ENCODE data around the gene GSTT2B. TPM values are rescaled to one million over a fixed set of nuclear protein-coding genes. Genes with fewer than 3 reads are reported as not detected.
"Not testable (repeated sequence)": the region's sequence is repeated elsewhere in the genome, so short reads cannot be mapped to it uniquely, and the experiment has no call there.

Gene GSTT2B, protein sequence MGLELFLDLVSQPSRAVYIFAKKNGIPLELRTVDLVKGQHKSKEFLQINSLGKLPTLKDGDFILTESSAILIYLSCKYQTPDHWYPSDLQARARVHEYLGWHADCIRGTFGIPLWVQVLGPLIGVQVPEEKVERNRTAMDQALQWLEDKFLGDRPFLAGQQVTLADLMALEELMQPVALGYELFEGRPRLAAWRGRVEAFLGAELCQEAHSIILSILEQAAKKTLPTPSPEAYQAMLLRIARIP
- total RNA-seq, result 4.9 TPM
- long read RNA-seq, partial matches to known transcripts, result 1 of 5 reads
- long read RNA-seq, other reads (novel, unspliced or antisense), result 0 of 5 reads

DNA sequence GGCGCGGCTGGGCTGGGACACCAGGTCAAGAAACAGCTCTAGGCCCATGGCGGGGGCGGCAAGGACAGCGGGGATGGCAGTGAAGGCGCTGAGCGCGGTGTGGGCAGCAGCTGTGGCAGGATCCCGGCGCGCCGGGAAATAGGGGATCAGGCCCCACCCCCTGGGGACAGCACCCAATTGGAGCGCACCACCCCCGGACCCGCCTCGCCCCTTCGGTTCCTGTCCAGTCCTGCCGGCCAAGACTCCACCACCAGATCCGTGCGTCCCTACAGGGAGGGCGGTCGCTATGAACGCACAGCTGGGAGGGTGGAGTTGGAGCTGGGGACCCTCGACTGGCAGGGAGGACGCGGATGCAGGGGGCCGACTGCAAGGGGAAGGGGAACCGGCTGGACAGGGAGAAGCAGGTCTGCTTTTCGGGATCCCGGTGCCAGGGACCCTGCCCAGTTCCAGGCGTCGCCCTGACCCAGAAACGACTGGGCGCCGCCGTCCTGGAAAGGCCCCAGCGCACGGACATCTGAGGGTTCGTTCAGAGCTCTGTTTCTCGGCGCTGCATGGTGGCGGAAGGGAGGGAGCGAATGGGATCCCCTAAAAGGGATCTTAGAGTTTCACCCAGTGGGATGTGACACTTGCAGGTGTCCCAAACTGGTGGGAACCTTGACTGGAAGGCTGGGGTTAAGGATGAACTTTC is at the start of gene GSTT2B:
TSS of gene GSTT2B (minus strand) at position 112 of the 688 bp plus-strand sequence. CDS start at position 48, 64 bp downstream.
- H3K27me3 ChIP-seq (ENCODE audit: low read depth); H3K4me3 ChIP-seq; H3K4me1 ChIP-seq; H3K27ac ChIP-seq (replicated peaks); H3K9me3 ChIP-seq (replicated peaks); DNase-seq; H3K36me3 ChIP-seq; intact Hi-C loops (cut with micrococcal nuclease): not testable (repeated sequence)

DNA sequence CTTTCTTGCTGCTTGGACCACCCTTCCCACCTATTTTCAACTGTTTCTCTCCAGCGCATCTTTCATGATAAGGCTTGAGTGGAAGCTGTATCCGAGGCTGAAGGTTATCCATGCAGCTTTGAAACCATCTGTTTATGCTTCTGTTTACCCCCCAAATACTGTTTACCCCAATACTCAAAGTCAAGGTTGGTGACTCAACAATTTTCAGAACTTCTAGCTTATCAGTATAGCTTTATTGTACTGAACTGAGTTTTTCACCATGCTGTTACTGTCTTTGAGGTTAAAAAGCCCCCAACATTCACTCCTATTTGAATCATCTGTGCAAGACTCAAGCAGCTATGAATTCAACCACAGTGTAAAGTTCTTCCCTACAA is 49.0 kb upstream of the GSTT2B start:
- Histone ChIP-seq H3K36me3 (no peaks in the 10 kb centered on the region), H3K27ac (replicated peaks) (no peak overlapping the region), H3K9me3 (replicated peaks) (no peaks in the 10 kb centered on the region), H3K27me3 (ENCODE audit: low read depth) (no peaks in the 10 kb centered on the region), H3K4me1 (peaks cover 30% of the 10 kb centered on the region), H3K4me3 (no peak overlapping the region)
- TF ChIP-seq, protein P1, sequence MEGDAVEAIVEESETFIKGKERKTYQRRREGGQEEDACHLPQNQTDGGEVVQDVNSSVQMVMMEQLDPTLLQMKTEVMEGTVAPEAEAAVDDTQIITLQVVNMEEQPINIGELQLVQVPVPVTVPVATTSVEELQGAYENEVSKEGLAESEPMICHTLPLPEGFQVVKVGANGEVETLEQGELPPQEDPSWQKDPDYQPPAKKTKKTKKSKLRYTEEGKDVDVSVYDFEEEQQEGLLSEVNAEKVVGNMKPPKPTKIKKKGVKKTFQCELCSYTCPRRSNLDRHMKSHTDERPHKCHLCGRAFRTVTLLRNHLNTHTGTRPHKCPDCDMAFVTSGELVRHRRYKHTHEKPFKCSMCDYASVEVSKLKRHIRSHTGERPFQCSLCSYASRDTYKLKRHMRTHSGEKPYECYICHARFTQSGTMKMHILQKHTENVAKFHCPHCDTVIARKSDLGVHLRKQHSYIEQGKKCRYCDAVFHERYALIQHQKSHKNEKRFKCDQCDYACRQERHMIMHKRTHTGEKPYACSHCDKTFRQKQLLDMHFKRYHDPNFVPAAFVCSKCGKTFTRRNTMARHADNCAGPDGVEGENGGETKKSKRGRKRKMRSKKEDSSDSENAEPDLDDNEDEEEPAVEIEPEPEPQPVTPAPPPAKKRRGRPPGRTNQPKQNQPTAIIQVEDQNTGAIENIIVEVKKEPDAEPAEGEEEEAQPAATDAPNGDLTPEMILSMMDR (IDR thresholded peaks at IDR 0.05; ENCODE audit: borderline replicate concordance), result no peak
- DNase-seq, result no peak
- intact Hi-C loops (cut with micrococcal nuclease), result no loop called here

DNA sequence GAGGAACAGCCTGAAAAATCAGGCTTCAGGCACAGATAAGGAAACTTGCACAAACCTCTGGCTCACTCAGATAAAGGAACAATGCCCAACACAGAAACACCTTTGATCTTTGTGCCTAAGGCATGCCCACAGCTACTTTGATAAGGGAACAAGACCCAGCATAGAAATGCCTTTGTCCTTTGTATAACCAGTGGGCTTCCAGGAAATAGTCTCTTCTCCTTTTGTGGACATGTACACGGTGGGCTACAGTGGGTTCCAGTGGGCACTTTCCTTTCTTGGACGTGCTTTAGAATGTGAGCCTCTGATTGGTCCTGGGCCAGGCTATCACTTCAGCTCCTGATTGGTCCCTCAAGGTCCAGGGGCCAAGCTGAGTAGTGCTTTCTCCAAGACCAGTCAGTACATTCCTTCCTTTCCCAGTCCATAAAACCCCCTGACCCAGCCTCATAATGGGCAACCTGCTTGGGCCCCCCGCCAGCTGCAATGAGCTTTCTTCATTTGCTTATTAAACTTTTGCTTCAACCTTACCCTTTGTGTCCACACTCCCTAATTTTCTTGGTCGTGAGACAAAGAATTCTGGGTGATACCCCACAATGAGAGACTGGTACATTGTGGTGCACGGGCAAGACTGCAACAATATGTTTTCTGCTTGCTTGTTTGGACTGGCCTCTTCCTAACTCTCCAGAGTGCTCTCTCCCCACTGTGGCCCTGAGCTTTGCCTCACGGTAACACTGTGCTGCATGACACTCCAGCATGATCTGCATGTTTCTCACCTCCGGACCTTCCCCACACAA is 48.4 kb upstream of the GSTT2B start:
- Histone ChIP-seq H3K36me3 (no peaks in the 10 kb centered on the region), H3K4me1 (peaks cover 36% of the 10 kb centered on the region), H3K27ac (replicated peaks) (no peak overlapping the region), H3K9me3 (replicated peaks) (no peaks in the 10 kb centered on the region), H3K4me3 (no peak overlapping the region), H3K27me3 (ENCODE audit: low read depth) (no peaks in the 10 kb centered on the region)
- TF ChIP-seq, protein P1 (IDR thresholded peaks at IDR 0.05; ENCODE audit: borderline replicate concordance), result no peak
- DNase-seq, result no peak
- intact Hi-C loops (cut with micrococcal nuclease), result no loop called here

DNA sequence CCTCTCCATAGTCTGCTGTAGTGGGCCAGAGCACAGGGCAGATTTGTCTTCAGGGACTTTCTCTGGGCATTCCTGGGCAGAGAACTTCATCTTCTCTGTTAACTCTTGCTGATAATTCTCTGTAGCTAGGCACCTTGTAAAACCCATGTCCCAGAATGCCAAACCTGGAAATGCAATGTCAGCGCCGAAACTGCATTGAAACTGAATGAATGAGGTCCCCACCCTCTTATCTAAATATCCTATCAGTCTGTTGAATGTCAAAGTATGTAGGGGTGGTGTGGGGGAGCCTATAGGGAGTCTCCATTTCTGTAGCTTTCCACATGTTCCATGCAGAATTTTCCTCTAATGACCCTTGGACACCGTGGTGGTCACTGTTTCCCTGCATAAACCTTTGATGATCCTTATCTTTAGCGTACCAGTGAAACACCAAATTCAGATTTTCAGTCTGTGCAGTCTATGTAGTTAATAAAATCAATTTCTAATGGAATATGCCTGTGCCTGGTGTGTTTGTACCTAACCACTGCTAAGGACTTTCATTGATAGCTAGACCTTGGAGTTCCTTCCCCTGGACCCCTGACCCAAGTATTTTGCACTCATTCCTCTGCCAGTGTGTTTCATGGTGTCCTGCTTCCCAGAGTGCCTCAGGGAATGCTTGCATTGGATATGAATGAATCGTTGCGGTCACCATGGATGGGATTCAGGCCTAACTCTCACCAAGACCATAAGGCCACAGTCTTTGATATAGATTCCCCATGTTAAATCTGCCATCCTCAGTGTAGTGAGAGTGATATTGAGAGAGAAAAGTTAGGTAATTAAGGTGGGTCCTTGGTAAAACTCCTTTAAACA is 47.6 kb upstream of the GSTT2B start:
- no peaks in the 10 kb centered on the region for H3K27me3 ChIP-seq (ENCODE audit: low read depth)
- no peaks in the 10 kb centered on the region for H3K9me3 ChIP-seq (replicated peaks)
- DNase-seq, result no peak
- no peak overlapping the region for H3K4me3 ChIP-seq
- no peak overlapping the region for H3K27ac ChIP-seq (replicated peaks)
- H3K4me1 ChIP-seq, result peaks cover 39% of the 10 kb centered on the region
- intact Hi-C loops (cut with micrococcal nuclease), result no loop called here
- H3K36me3 ChIP-seq, result no peaks in the 10 kb centered on the region
- TF ChIP-seq, protein P1 (IDR thresholded peaks at IDR 0.05; ENCODE audit: borderline replicate concordance), result no peak

DNA sequence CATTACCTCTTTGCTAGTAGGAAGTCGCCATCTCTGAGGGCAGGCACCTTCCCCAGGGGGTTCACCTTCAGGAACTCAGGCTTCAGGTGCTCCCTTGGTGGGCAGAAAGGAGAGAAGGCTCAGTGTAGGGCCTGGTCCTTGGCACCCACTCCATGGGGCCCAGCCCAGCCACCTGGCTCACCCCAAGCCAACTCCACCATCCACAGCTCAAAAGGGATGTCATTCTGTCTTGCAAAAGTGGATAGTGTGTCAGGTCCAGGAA is 47.0 kb upstream of the GSTT2B start:
- TF ChIP-seq, protein P1 (IDR thresholded peaks at IDR 0.05; ENCODE audit: borderline replicate concordance), result no peak
- H3K4me1 ChIP-seq, result peaks cover 39% of the 10 kb centered on the region
- H3K4me3 ChIP-seq, result no peak overlapping the region
- H3K27me3 ChIP-seq (ENCODE audit: low read depth), result no peaks in the 10 kb centered on the region
- H3K36me3 ChIP-seq, result no peaks in the 10 kb centered on the region
- intact Hi-C loops (cut with micrococcal nuclease), result no loop called here
- no peak overlapping the region for H3K27ac ChIP-seq (replicated peaks)
- no peaks in the 10 kb centered on the region for H3K9me3 ChIP-seq (replicated peaks)
- no peak for DNase-seq

All from left ventricle myocardium inferior (tissue), 1 donor.